GM18502 (cell line): ENCODE measurements around the gene CSTA.

Experiments used
- ATAC-seq: cut with Tn5 transposase; IDR thresholded peaks from one replicate; pipeline ENCODE4 v1.9.1; 2021; ENCODE audit warnings: mild to moderate bottlenecking; ENCODE audit not compliant: unreplicated experiment, poor library complexity

Gene CSTA

DNA sequence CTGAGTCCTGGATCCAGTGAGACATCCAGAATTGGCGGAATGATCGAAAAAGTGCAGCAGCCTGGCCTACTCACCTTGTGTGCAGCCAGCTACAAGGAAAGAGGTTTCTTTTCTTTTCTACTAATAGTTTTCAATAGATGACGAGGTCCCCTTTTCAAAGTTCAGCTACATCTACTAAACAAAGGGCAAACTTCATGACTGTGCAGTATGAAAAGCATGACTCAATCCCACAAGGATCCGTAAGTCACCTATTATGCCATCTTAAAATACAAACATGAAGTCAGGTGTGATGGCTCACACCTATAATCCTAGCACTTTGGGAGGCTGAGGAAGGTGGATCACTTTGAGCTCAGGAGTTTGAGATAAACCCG is 41.3 kb downstream of the CSTA start:
- ATAC-seq: no peak

DNA sequence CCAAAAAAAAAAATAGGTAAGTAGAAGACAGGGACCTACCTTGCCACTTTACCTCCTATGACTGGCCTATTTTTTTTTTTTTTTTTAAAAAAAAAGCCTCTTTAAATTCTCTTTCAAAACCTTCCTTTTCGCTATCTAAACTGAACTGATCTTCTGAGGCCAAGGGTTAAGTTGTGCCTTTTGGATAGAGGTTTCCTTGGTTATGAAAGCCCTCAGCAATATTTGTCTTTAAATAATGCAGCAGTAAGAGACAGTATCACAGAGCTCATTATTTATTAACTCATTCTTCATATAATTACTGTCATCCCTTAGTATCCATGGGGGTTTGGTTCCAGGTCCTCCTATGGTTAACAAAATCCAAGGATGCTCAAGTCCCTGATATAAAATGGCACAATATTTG is 49.0 kb downstream of the CSTA start:
- ATAC-seq: no peak

DNA sequence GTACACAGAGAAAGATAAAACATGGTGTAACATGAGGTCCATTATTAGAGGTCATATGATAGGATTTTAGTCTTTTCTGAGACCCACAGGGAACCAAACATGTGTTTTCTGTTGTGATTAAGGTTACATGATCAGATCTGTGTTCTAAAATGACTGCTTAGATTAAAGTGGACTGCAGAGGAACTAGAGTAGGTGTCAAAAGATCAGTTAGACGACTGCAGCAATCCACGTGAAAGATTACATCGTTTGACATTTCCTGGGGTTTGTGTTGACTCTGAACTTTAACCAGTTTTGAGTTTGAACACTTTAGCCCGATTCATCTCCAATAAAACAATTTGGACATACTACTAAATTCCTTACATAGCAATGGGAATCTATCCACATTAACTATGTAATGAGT is 52.9 kb downstream of the CSTA start:
- ATAC-seq: no peak

DNA sequence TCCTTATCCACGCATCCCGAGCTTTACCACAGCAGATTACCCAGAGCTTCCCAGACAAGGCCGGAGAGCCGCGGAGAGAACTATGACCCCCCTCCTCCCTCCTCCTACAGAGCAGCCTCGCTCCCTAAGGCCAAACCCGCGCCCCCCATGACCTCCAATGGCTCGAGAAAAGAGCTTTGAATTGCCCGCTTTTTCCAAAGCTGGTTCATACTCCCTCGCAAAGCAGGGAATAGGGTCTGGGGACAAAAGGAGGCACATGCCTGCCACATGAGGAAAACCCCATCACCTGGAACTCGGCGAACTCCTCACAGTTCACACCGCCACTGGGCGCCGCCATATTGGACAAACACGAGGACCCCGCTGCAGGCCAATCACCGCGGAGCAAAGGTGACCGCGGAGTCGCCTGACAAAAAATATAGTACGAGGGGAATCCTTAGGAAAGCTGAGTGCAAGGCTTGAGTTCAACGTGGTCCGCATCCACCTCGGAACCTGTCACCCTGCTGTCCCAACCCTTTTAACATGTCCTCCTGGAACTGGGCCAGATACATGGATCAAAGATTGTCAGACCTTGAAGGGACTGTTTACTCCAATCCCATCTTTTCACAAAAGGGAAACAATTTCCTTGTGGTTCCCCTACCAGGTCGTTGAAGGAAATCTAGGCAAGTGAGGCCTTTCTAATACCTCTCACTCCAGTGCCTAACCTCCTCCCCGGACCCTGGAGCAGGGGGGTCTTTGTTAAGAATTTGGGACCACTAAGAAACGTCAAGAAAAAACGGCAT is 58.0 kb downstream of the CSTA start, which contains the start of gene MIX23:
Gene MIX23, minus strand, starts transcription at position 344 of the 779 bp plus-strand sequence. Its CDS starts 7 bp downstream, at position 337.
- peak; percentile 42 for ATAC-seq

- peak; percentile 90 for ATAC-seq
Observed at GRCh38 chr3:122383771-122384697, 59.0 kb downstream of the CSTA start, which contains the start of gene FAM162A. TSS of gene FAM162A (plus strand) at chr3:122384182. CDS start at chr3:122384266, 84 bp downstream.

DNA sequence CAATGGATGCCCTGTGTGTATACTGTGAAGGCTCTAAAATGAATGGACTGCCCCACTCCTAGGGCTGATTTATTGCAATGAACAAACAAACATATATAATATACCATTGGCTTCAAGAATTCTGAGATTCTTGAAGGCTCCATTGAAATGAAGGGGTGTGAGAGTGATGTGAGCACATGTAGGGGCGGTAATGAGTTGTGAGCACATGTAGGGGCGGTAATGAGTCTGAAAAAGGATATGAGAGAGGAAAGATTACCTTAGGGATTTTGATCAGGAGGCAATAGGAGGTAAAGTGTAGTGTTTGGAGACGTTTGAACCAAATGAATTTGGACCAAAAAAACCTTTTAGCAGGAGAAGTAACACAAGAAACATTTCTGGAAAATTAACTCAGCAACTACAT is 62.7 kb downstream of the CSTA start:
- no peak for ATAC-seq

- ATAC-seq: no peak
Observed at GRCh38 chr3:122389197-122389596, 64.1 kb downstream of the CSTA start.

DNA sequence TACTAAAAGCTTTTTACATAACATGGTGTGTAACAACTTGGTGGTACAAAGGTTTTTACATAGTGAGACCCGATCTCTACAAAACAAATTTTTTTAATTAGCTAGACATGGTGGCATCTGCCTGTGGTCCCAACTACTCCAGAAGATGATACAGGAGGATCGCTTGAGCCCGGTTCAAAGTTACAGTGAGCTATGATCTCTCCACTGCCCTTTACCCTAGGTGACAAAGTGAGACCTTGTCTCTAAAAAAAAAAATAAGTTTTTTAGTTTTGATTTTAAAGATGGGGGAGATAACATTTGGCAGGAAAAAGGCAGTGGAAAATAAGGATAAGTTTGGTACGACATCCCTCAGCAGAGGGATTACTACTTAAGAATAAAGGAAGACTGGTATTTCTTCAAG is 64.8 kb downstream of the CSTA start:
- ATAC-seq: no peak

GRCh38 chr3:122390665-122391064 is 65.6 kb downstream of the CSTA start:
- ATAC-seq: no peak
